Heart right ventricle (tissue), 16 donors: Measurements from ENCODE around the gene SUSD3. TPM values are rescaled to one million over a fixed set of nuclear protein-coding genes. Genes with fewer than 3 reads are reported as not detected.

ENCODE experiments used
- ATAC-seq, 8 donors: fragments of 200-7000 bp; cut with Tn5 transposase; one replicate each; pipeline ENCODE4 v1.9.1; 2020; ENCODE audit warnings: mild to moderate bottlenecking in 8 of 8, moderate library complexity in 8 of 8, moderate number of reproducible peaks in 1 of 8
- DNase-seq, 2 donors: peaks; one replicate each; pipeline ENCODE4 v3.0.0-alpha.2; 2020
- H3K27ac ChIP-seq, 10 donors: fragments of 200-600 bp; sonication (generic) in 2 of 10; one replicate each; pipeline versions ENCODE4 v1.5.0 to v1.8.0; 2020 to 2022; ENCODE audit warnings: mild to moderate bottlenecking in 3 of 10
- H3K27me3 ChIP-seq, 7 donors: fragments of 200-600 bp; one replicate each; pipeline ENCODE4 v1.8.0; 2021 to 2022; ENCODE audit warnings: mild to moderate bottlenecking in 2 of 7
- H3K36me3 ChIP-seq, 9 donors: fragments of 200-600 bp; sonication (generic) in 1 of 9; one replicate each; pipeline versions ENCODE4 v1.5.0 to v1.8.0; 2020 to 2022; ENCODE audit warnings: mild to moderate bottlenecking in 2 of 9
- H3K4me1 ChIP-seq, 9 donors: fragments of 200-600 bp; sonication (generic) in 1 of 9; one replicate each; pipeline versions ENCODE4 v1.5.0 to v1.8.0; 2020 to 2022; ENCODE audit warnings: mild to moderate bottlenecking in 4 of 9
- H3K4me3 ChIP-seq, 10 donors: fragments of 200-600 bp; sonication (generic) in 2 of 10; one replicate each; pipeline versions ENCODE4 v1.5.0 to v1.8.0; 2020 to 2022; ENCODE audit warnings: mild to moderate bottlenecking in 7 of 10, moderate library complexity in 2 of 10
- H3K9me3 ChIP-seq, 11 donors: fragments of 200-600 bp in 10 of 11; sonication (generic) in 2 of 11; one replicate each; pipeline versions ENCODE4 v1.5.0 to v1.8.0; 2013 to 2022; ENCODE audit warnings: mild to moderate bottlenecking in 2 of 11, control low read depth in 1 of 11, moderate library complexity in 1 of 11
- CTCF ChIP-seq, 9 donors: fragments of 200-600 bp; sonication (generic) in 2 of 9; IDR thresholded peaks; one replicate each; pipeline versions ENCODE4 v1.5.0 to v1.8.0; 2021 to 2022; ENCODE audit warnings: antibody characterized with exemption in 9 of 9, mild to moderate bottlenecking in 5 of 9, moderate library complexity in 1 of 9
- WGBS, 2 donors: extraction: QIAGEN DNeasy Blood & Tissue Kit; methylation state at CpG; one replicate each; pipeline ENCODE4 v1.1.7; 2013; ENCODE audit warnings: inconsistent platforms in 1 of 2; 5-methylcytosine and 5-hydroxymethylcytosine counted together
- intact Hi-C, 10 donors: fragments of 100-400 bp; cut with DNase I; formaldehyde crosslinking; loops; one replicate each; pipeline versions ENCODE4 v1.11.1 to v1.14.2; 2022
- polyA plus RNA-seq, 2 donors: library from polyadenylated mRNA; stranded (reverse); fragments of 200-250 nt; gene quantifications; one replicate each; pipeline ENCODE4 v1.2.3, GENCODE V29; 2013
- total RNA-seq, 10 donors: library from RNA; stranded (reverse); fragmentation: NEBNext Ultra II Directional in 3 of 10; extraction: Animal tissue kit (Norgen Biotek cat#: 25700) in 3 of 10; gene quantifications; one replicate each; pipeline versions ENCODE4 v1.2.1 to v1.2.4, GENCODE V29; 2021 to 2023
- donor health status: Arrhythmogenic right ventricular cardiomyopathy.
- donor health status: ischemic (EF 13 %, LVEDD 7.1; RV severe dilation, severe dysfunction).
- donor health status: healthy with polysubstance abuse.
- donor health status: DM: no; HTN: yes; CAD: no.
- donor health status: DM: no; HTN: no; CAD: no.
- donor health status: ischemic (EF 25% LVEDD 6.9; RV normal size, moderate dysfunction).
- donor health status: ischemic (EF 25% LVEDD 5.7; RV mildly dilated, moderate dysfunction).
- donor health status: healthy.
- donor health status: DM: yes; HTN: yes; CAD: no.
- donor health status: Ischemic cardiomyopathy.
- donor health status: ischemic (EF 35%, LVEDD 5.7; RV mildly dilated, moderate dysfunction).
- donor health status: nonischemic (EF 11% LVEDD 7.7; RV severe dilation, severe dysfunction).
- donor health status: DM: yes; HTN: yes; CAD: no.
- donor health status: PGD.
- donor health status: ischemic (EF 29% LVEDD 5.4; RV normal size, mild dysfunction).
- donor health status: nonischemic (EF 23%, LVEDD 6.1; RV moderate dilation, normal function).

The SUSD3 gene
- total and polyA plus RNA-seq, 12 donors = 0.40 to 2.1 (median 0.79) TPM; not detected in 1

DNA sequence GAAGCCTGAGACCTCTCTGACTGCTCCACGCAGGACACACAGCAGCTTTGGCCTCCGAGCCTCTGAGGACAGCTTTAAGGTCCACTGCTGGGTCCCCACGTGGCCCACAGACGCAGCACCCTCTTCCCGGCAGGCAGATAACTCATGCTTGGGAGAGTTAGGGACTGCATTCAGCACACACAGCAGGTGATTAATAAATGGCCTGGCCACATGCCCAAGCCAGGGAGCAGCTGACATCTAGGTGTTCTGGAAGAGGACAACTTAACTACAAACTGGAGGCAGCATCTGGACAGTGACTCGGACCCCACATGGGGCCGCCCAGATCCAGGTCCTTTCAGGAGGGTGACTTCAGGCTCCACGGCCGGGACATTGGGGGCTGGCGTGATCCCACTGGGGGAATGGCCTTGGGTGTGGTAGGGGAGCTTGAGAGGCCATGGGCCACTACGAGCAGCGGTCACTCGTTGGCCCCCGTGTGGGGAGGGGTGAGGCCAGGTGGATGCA lies 64.3 kb downstream of the SUSD3 start:
- ATAC-seq (no peak), DNase-seq (no peak)
- TF ChIP-seq CTCF (IDR thresholded peaks at IDR 0.05) = no peak
- H3K4me3 ChIP-seq = no peak overlapping the region
- peaks cover 21 to 75% (median 34%) of the 10 kb centered on the region in 9 donors for H3K4me1 ChIP-seq
- peak overlapping the region in 1 of 10 donors; percentile 91 for H3K27ac ChIP-seq
- H3K9me3 ChIP-seq = no peaks in the 10 kb centered on the region
- 92 to 93% methylated on average over 14 of the region's 14 CpGs for WGBS, 2 donors
- peaks cover 0 to 56% (median 24%) of the 10 kb centered on the region in 9 donors for H3K36me3 ChIP-seq
- H3K27me3 ChIP-seq = no peaks in the 10 kb centered on the region
- intact Hi-C loops = no loop called here

DNA sequence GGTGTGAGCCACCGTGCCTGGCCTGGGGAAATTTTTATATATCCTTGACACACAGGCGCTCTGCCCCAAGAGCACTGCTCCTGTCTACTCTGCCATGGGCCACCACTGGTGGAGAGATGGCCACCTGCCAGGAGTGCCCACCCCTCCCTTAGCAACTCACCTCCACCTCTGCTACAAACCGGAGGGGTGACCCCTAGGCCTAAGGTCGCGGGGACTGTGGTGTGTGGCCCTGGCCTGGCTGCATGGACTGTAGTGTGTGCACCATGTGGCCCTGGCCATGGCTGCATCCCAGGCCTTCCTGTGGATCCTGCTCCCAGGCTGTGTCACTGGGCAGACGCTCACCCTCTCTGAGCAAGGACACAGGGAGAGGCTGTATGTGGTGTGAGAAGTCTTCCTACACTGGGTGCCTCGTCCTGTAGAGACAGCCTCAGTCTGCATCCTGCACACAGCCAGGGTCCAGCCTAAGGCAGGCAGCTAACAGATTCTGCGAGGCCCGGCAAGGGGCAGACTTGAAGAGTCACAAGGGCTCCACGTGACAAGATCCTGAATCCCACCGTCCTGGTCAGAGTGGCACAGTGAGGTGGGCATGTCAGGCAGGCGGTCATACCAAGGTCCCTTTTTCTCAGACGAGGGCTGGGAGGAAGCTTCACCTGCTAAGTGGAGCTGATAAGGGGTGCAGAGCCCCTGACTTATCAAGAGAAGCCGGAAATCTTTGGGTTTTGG lies 65.2 kb downstream of the SUSD3 start:
- intact Hi-C loops = no loop called here
- WGBS, 2 donors = 81 to 83% methylated on average over 14 of the region's 14 CpGs
- TF ChIP-seq CTCF (IDR thresholded peaks at IDR 0.05) = no peak
- H3K27me3 ChIP-seq = no peaks in the 10 kb centered on the region
- H3K4me3 ChIP-seq = no peak overlapping the region
- DNase-seq (no peak), ATAC-seq (no peak)
- peaks cover 0 to 63% (median 24%) of the 10 kb centered on the region in 9 donors for H3K36me3 ChIP-seq
- peak overlapping the region in 1 of 10 donors; percentile 29 for H3K27ac ChIP-seq
- H3K4me1 ChIP-seq = peaks cover 21 to 82% (median 44%) of the 10 kb centered on the region in 9 donors
- H3K9me3 ChIP-seq = no peaks in the 10 kb centered on the region

- Histone ChIP-seq H3K27me3 (no peaks in the 10 kb centered on the region), H3K4me1 (peaks cover 23 to 82% (median 49%) of the 10 kb centered on the region in 9 donors), H3K9me3 (no peaks in the 10 kb centered on the region), H3K36me3 (peaks cover 0 to 67% (median 24%) of the 10 kb centered on the region in 9 donors), H3K4me3 (no peak overlapping the region), H3K27ac (peak overlapping the region in 1 of 10 donors; percentile 29)
- intact Hi-C loops = no loop called here
- ATAC-seq = no peak
- 90 to 93% methylated on average over 16 of the region's 16 CpGs for WGBS, 2 donors
- DNase-seq = no peak
- no peak for TF ChIP-seq CTCF (IDR thresholded peaks at IDR 0.05)
These were observed 66.3 kb downstream of the SUSD3 start for GRCh38 chr9:93124793-93125192.

- Histone ChIP-seq H3K9me3 (no peaks in the 10 kb centered on the region), H3K4me3 (no peak overlapping the region), H3K27ac (peak overlapping the region in 1 of 10 donors; percentile 99), H3K4me1 (peaks cover 24 to 82% (median 49%) of the 10 kb centered on the region in 9 donors), H3K36me3 (peaks cover 0 to 71% (median 24%) of the 10 kb centered on the region in 9 donors), H3K27me3 (no peaks in the 10 kb centered on the region)
- 95 to 96% methylated on average over 10 of the region's 10 CpGs for WGBS, 2 donors
- ATAC-seq (no peak), DNase-seq (no peak)
- TF ChIP-seq CTCF (IDR thresholded peaks at IDR 0.05) = no peak
- intact Hi-C loops = no loop called here
These were observed 66.9 kb downstream of the SUSD3 start for GRCh38 chr9:93125331-93125894.
